ENCODE results near the gene GPR78. TPM values are rescaled to one million over a fixed set of nuclear protein-coding genes. Genes with fewer than 3 reads are reported as not detected.

Gene GPR78
- total and polyA plus RNA-seq, 2 of the 8 experiments (the other 6 are each of a cell fraction or from before 2014, with no cell fraction given): 1.0 to 3.0 TPM

DNA sequence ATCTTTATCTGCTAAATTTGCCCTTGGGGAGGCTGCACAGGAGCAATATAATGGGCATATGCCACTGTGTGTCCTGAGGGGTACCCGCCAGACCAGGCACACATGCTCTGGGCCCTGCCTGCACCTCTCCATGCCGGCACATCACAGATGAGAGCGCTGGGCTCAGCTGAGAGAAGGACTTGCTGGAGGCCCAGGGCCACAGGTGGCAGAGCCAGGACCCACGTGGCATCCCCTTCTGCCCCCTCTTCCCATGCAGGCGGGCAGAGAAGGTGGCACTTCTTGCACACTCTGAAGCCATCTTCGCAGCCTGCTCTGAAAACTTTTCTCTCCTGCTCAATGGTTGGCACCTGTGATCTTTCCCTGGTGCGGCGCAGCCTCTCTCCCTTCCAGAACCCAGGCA lies 32.5 kb downstream of the GPR78 start (continued):
- TF ChIP-seq, protein P1, sequence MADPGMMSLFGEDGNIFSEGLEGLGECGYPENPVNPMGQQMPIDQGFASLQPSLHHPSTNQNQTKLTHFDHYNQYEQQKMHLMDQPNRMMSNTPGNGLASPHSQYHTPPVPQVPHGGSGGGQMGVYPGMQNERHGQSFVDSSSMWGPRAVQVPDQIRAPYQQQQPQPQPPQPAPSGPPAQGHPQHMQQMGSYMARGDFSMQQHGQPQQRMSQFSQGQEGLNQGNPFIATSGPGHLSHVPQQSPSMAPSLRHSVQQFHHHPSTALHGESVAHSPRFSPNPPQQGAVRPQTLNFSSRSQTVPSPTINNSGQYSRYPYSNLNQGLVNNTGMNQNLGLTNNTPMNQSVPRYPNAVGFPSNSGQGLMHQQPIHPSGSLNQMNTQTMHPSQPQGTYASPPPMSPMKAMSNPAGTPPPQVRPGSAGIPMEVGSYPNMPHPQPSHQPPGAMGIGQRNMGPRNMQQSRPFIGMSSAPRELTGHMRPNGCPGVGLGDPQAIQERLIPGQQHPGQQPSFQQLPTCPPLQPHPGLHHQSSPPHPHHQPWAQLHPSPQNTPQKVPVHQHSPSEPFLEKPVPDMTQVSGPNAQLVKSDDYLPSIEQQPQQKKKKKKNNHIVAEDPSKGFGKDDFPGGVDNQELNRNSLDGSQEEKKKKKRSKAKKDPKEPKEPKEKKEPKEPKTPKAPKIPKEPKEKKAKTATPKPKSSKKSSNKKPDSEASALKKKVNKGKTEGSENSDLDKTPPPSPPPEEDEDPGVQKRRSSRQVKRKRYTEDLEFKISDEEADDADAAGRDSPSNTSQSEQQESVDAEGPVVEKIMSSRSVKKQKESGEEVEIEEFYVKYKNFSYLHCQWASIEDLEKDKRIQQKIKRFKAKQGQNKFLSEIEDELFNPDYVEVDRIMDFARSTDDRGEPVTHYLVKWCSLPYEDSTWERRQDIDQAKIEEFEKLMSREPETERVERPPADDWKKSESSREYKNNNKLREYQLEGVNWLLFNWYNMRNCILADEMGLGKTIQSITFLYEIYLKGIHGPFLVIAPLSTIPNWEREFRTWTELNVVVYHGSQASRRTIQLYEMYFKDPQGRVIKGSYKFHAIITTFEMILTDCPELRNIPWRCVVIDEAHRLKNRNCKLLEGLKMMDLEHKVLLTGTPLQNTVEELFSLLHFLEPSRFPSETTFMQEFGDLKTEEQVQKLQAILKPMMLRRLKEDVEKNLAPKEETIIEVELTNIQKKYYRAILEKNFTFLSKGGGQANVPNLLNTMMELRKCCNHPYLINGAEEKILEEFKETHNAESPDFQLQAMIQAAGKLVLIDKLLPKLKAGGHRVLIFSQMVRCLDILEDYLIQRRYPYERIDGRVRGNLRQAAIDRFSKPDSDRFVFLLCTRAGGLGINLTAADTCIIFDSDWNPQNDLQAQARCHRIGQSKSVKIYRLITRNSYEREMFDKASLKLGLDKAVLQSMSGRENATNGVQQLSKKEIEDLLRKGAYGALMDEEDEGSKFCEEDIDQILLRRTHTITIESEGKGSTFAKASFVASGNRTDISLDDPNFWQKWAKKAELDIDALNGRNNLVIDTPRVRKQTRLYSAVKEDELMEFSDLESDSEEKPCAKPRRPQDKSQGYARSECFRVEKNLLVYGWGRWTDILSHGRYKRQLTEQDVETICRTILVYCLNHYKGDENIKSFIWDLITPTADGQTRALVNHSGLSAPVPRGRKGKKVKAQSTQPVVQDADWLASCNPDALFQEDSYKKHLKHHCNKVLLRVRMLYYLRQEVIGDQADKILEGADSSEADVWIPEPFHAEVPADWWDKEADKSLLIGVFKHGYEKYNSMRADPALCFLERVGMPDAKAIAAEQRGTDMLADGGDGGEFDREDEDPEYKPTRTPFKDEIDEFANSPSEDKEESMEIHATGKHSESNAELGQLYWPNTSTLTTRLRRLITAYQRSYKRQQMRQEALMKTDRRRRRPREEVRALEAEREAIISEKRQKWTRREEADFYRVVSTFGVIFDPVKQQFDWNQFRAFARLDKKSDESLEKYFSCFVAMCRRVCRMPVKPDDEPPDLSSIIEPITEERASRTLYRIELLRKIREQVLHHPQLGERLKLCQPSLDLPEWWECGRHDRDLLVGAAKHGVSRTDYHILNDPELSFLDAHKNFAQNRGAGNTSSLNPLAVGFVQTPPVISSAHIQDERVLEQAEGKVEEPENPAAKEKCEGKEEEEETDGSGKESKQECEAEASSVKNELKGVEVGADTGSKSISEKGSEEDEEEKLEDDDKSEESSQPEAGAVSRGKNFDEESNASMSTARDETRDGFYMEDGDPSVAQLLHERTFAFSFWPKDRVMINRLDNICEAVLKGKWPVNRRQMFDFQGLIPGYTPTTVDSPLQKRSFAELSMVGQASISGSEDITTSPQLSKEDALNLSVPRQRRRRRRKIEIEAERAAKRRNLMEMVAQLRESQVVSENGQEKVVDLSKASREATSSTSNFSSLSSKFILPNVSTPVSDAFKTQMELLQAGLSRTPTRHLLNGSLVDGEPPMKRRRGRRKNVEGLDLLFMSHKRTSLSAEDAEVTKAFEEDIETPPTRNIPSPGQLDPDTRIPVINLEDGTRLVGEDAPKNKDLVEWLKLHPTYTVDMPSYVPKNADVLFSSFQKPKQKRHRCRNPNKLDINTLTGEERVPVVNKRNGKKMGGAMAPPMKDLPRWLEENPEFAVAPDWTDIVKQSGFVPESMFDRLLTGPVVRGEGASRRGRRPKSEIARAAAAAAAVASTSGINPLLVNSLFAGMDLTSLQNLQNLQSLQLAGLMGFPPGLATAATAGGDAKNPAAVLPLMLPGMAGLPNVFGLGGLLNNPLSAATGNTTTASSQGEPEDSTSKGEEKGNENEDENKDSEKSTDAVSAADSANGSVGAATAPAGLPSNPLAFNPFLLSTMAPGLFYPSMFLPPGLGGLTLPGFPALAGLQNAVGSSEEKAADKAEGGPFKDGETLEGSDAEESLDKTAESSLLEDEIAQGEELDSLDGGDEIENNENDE (IDR thresholded peaks at IDR 0.05; ENCODE audit: insufficient replicate concordance, low read length): no peak
- TF ChIP-seq PHF8 (conservative IDR thresholded peaks at IDR 0.05; ENCODE audit: low read depth, low read length): no peak
- TF ChIP-seq, protein P2, sequence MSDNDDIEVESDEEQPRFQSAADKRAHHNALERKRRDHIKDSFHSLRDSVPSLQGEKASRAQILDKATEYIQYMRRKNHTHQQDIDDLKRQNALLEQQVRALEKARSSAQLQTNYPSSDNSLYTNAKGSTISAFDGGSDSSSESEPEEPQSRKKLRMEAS (IDR thresholded peaks at IDR 0.05): no peak
- TF ChIP-seq BACH1 (IDR thresholded peaks at IDR 0.05; ENCODE audit: low read length): no peak
- TF ChIP-seq POU5F1 (IDR thresholded peaks at IDR 0.05; ENCODE audit: low read depth, low read length): no peak
- TF ChIP-seq RNF2 (IDR thresholded peaks at IDR 0.05; ENCODE audit: borderline replicate concordance, low read depth, low read length, missing control alignments, poor library complexity, severe bottlenecking): no peak
- no peak for TF ChIP-seq TCF12 (IDR thresholded peaks at IDR 0.05; ENCODE audit: low read depth, low read length)
- TF ChIP-seq CHD2 (IDR thresholded peaks at IDR 0.05; ENCODE audit: low read length): no peak
- no peak for TF ChIP-seq EZH2 (IDR thresholded peaks at IDR 0.05; ENCODE audit: low read depth, low read length, severe bottlenecking)
- no peak for TF ChIP-seq RAD21 (IDR thresholded peaks at IDR 0.05 in 1 of 2, conservative IDR thresholded peaks at IDR 0.05 in 1 of 2; ENCODE audit: low read depth in 2 of 2, low read length in 2 of 2)
- no peak for TF ChIP-seq POLR2A (IDR thresholded peaks at IDR 0.05; ENCODE audit: control extremely low read depth in 1 of 2, low read depth in 2 of 2, low read length in 2 of 2)

All from H1 (cell line).